ENCODE data around the gene GRID2. TPM values are rescaled to one million over a fixed set of nuclear protein-coding genes. Genes with fewer than 3 reads are reported as not detected.

Gene GRID2
- total and polyA plus RNA-seq, 2 of the 13 experiments (the other 11 are each of a cell fraction or from before 2014, with no cell fraction given): not detected

- TF ChIP-seq ZNF629 (CRISPR knock-in tag; conservative IDR thresholded peaks at IDR 0.05) (no peak), ZSCAN20 (CRISPR knock-in tag; IDR thresholded peaks at IDR 0.05; ENCODE audit: borderline replicate concordance) (no peak), RXRA (CRISPR knock-in tag; IDR thresholded peaks at IDR 0.05) (no peak), PHF20 (CRISPR knock-in tag; IDR thresholded peaks at IDR 0.05) (no peak), ZNF260 (CRISPR knock-in tag; IDR thresholded peaks at IDR 0.05; ENCODE audit: borderline replicate concordance, low read depth) (no peak), ZNF562 (CRISPR knock-in tag; IDR thresholded peaks at IDR 0.05; ENCODE audit: borderline replicate concordance) (no peak), MEIS2 (CRISPR knock-in tag; IDR thresholded peaks at IDR 0.05) (no peak), RNF2 (conservative IDR thresholded peaks at IDR 0.05; ENCODE audit: low read depth) (no peak), ZNF570 (CRISPR knock-in tag; IDR thresholded peaks at IDR 0.05; ENCODE audit: borderline replicate concordance) (no peak), ZNF207 (IDR thresholded peaks at IDR 0.05; ENCODE audit: borderline replicate concordance) (no peak), BORCS8-MEF2B (CRISPR knock-in tag; IDR thresholded peaks at IDR 0.05) (no peak), ZNF382 (CRISPR knock-in tag; IDR thresholded peaks at IDR 0.05; ENCODE audit: borderline replicate concordance) (no peak)
- TF ChIP-seq, protein P1, sequence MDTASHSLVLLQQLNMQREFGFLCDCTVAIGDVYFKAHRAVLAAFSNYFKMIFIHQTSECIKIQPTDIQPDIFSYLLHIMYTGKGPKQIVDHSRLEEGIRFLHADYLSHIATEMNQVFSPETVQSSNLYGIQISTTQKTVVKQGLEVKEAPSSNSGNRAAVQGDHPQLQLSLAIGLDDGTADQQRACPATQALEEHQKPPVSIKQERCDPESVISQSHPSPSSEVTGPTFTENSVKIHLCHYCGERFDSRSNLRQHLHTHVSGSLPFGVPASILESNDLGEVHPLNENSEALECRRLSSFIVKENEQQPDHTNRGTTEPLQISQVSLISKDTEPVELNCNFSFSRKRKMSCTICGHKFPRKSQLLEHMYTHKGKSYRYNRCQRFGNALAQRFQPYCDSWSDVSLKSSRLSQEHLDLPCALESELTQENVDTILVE (CRISPR knock-in tag; IDR thresholded peaks at IDR 0.05): 0 out of 2 replicates have a peak, but pooled peaks have one; percentile 47
- TF ChIP-seq, protein P2, sequence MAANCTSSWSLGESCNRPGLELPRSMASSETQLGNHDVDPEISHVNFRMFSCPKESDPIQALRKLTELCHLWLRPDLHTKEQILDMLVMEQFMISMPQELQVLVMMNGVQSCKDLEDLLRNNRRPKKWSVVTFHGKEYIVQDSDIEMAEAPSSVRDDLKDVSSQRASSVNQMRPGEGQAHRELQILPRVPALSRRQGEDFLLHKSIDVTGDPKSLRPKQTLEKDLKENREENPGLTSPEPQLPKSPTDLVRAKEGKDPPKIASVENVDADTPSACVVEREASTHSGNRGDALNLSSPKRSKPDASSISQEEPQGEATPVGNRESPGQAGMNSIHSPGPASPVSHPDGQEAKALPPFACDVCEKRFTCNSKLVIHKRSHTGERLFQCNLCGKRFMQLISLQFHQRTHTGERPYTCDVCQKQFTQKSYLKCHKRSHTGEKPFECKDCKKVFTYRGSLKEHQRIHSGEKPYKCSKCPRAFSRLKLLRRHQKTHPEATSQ (CRISPR knock-in tag; IDR thresholded peaks at IDR 0.05; ENCODE audit: borderline replicate concordance): no peak
- TF ChIP-seq, protein P3, sequence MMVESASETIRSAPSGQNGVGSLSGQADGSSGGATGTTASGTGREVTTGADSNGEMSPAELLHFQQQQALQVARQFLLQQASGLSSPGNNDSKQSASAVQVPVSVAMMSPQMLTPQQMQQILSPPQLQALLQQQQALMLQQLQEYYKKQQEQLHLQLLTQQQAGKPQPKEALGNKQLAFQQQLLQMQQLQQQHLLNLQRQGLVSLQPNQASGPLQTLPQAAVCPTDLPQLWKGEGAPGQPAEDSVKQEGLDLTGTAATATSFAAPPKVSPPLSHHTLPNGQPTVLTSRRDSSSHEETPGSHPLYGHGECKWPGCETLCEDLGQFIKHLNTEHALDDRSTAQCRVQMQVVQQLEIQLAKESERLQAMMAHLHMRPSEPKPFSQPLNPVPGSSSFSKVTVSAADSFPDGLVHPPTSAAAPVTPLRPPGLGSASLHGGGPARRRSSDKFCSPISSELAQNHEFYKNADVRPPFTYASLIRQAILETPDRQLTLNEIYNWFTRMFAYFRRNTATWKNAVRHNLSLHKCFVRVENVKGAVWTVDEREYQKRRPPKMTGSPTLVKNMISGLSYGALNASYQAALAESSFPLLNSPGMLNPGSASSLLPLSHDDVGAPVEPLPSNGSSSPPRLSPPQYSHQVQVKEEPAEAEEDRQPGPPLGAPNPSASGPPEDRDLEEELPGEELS (CRISPR knock-in tag; IDR thresholded peaks at IDR 0.05): peak; percentile 48; the same call in 1 of the 2 replicates
Measured at GRCh38 chr4:92969650-92970379, 666.0 kb downstream of the GRID2 start (continued).

Measured in HepG2 (cell line).